ENCODE data around the gene NAGK.

- TF ChIP-seq CTCF (IDR thresholded peaks at IDR 0.05; ENCODE audit: low read depth, low read length, missing input control), result no peak
- TF ChIP-seq ZBTB33 (IDR thresholded peaks at IDR 0.05), result no peak
- TF ChIP-seq REST (IDR thresholded peaks at IDR 0.05), result no peak
- no peak for TF ChIP-seq TAF1 (conservative IDR thresholded peaks at IDR 0.05)
Observed at GRCh38 chr2:71113843-71114242, 45.4 kb downstream of the NAGK start.
